HepG2 (cell line): ENCODE data around the gene ACSF3. TPM values are rescaled to one million over a fixed set of nuclear protein-coding genes. Genes with fewer than 3 reads are reported as not detected.
A peak's percentile ranks its signal among the peaks of the same experiment; 100 is the strongest.

ENCODE experiments used
- ATAC-seq: fragments of 200-7000 bp; cut with Tn5 transposase; 3 replicates; pipeline ENCODE4 v1.9.1; 2020; ENCODE audit warnings: mild to moderate bottlenecking, moderate library complexity
- BruUV-seq: library from RNA; stranded (reverse); fragments of 400-500 nt; replicated peaks from 2 replicates; lab custom pipeline; 2021; lab: Mats Ljungman, UMichigan
- CTCF ChIA-PET: fragments of 300-600 bp; formaldehyde crosslinking; extraction: SDS; loops from one replicate; lab custom pipeline; 2021; ENCODE audit warnings: low total read pairs, inconsistent platforms, low intra/inter-chr PET ratio; lab: Yijun Ruan, JAX
- POLR2A ChIA-PET: fragments of 350-600 bp; sonication (Branson Sonifier 250); formaldehyde crosslinking; loops from one replicate; lab custom pipeline; 2020; ENCODE audit warnings: antibody characterized with exemption, inconsistent platforms; lab: Yijun Ruan, JAX
- DNase-seq: peaks from one replicate; pipeline ENCODE4 v3.0.0-alpha.2; 2015; ENCODE audit warnings: low spot score
- FAIRE-seq: peaks from 3 replicates; lab custom pipeline; 2011; peaks lifted over from hg19 to GRCh38; lab: Jason Lieb, UNC
- H2AFZ ChIP-seq: one replicate; pipeline ENCODE4 v1.6.1; 2011; ENCODE audit warnings: low read length, inconsistent platforms
- H3K27ac ChIP-seq: fragments of 300-600 bp; 3 replicates; pipeline ENCODE4 v1.8.0; 2011; ENCODE audit warnings: mixed run types, mild to moderate bottlenecking, mixed read lengths, low read length, inconsistent platforms; ENCODE audit not compliant: insufficient read depth; ENCODE audit errors: extremely low read length
- H3K27me3 ChIP-seq, 2 experiments: fragments of 200-600 bp in 1 of 2; 2 replicates in 1 of 2; 3 replicates in 1 of 2; pipeline versions ENCODE4 v1.6.0 to v1.8.0; 2011; ENCODE audit warnings: low read length in 2 of 2, mild to moderate bottlenecking in 2 of 2, moderate library complexity in 2 of 2, inconsistent platforms in 1 of 2; ENCODE audit not compliant: insufficient read depth in 2 of 2, control insufficient read depth in 1 of 2
- H3K36me3 ChIP-seq, 2 experiments: fragments of 200-600 bp in 1 of 2; replicated peaks in 1 of 2; 2 replicates in 1 of 2; 3 replicates in 1 of 2; pipeline versions ENCODE4 v1.5.1 to v1.8.0; 2011; ENCODE audit warnings: low read length in 2 of 2, inconsistent platforms in 1 of 2; ENCODE audit not compliant: insufficient read depth in 2 of 2, control insufficient read depth in 1 of 2
- H3K4me1 ChIP-seq: 2 replicates; pipeline ENCODE4 v1.5.1; 2012; ENCODE audit warnings: low read length, inconsistent platforms; ENCODE audit not compliant: insufficient read depth
- H3K4me2 ChIP-seq: 2 replicates; pipeline ENCODE4 v1.6.0; 2011; ENCODE audit warnings: low read depth, low read length, inconsistent platforms
- H3K4me3 ChIP-seq, 3 experiments: fragments of 200-600 bp in 1 of 3; sonication (generic), shearing (Covaris generic) in 1 of 3; replicated peaks in 1 of 3; 2 replicates each; pipeline ENCODE4 v1.5.1; 2011 to 2016; ENCODE audit warnings: low read length in 3 of 3, inconsistent platforms in 2 of 3, low read depth in 2 of 3, mild to moderate bottlenecking in 2 of 3, control low read depth in 1 of 3, mixed read lengths in 1 of 3; ENCODE audit not compliant: insufficient read depth in 1 of 3
- H3K79me2 ChIP-seq: one replicate; pipeline ENCODE4 v1.6.1; 2011; ENCODE audit warnings: low read length, inconsistent platforms; ENCODE audit not compliant: insufficient read depth
- H3K9ac ChIP-seq: 2 replicates; pipeline ENCODE4 v1.6.0; 2011; ENCODE audit warnings: mild to moderate bottlenecking, low read depth, low read length, inconsistent platforms; ENCODE audit not compliant: insufficient read depth
- H3K9me3 ChIP-seq: 2 replicates; pipeline ENCODE4 v1.5.1; 2012; ENCODE audit warnings: mild to moderate bottlenecking, low read length
- H4K20me1 ChIP-seq: 2 replicates; pipeline ENCODE4 v1.6.0; 2011; ENCODE audit warnings: inconsistent platforms, mild to moderate bottlenecking, low read length, moderate library complexity; ENCODE audit not compliant: insufficient read depth
- DRAP1 ChIP-seq: IDR thresholded peaks from 2 replicates; pipeline ENCODE4 v1.6.1; 2016; ENCODE audit warnings: missing genetic modification reagents, missing compliant biosample characterization
- HNF1A ChIP-seq, 2 experiments: sonication (generic) in 1 of 2; formaldehyde crosslinking in 1 of 2; IDR thresholded peaks; 2 replicates each; pipeline versions ENCODE4 v1.4.0 to v1.6.1; 2016 to 2020; ENCODE audit warnings: borderline replicate concordance in 1 of 2, low read depth in 1 of 2, mild to moderate bottlenecking in 1 of 2, missing genetic modification reagents in 1 of 2
- NFRKB ChIP-seq: fragments of 450-650 bp; IDR thresholded peaks from 2 replicates; pipeline ENCODE4 v1.6.1; 2017
- TBX2 ChIP-seq: sonication (generic); formaldehyde crosslinking; IDR thresholded peaks from 2 replicates; pipeline ENCODE4 v1.5.0; 2020; ENCODE audit warnings: missing genetic modification reagents, mild to moderate bottlenecking, borderline replicate concordance
- ZNF263 ChIP-seq: sonication (generic); formaldehyde crosslinking; IDR thresholded peaks from 2 replicates; pipeline ENCODE4 v1.4.0; 2020; ENCODE audit warnings: missing genetic modification reagents
- ZNF503 ChIP-seq: sonication (generic); formaldehyde crosslinking; IDR thresholded peaks from 2 replicates; pipeline ENCODE4 v1.4.0; 2020; ENCODE audit warnings: missing genetic modification reagents
- ZNF768 ChIP-seq: sonication (generic); formaldehyde crosslinking; IDR thresholded peaks from 2 replicates; pipeline ENCODE4 v1.4.0; 2020; ENCODE audit warnings: missing genetic modification reagents
- WGBS: methylation state at CpG from one replicate; pipeline ENCODE4 v1.1.6; 2017; ENCODE audit warnings: low lambda C conversion rate; 5-methylcytosine and 5-hydroxymethylcytosine counted together
- in situ Hi-C: cut with HindIII; loops from 2 replicates; pipeline ENCODE4 v1.10.0; 2017; ENCODE audit warnings: low pct_unique_long_range_greater_than_20kb; ENCODE audit not compliant: extremely low pct_ligation_motif_present
- intact Hi-C: fragments of 100-400 bp; cut with micrococcal nuclease; formaldehyde crosslinking; loops from one replicate; pipeline ENCODE4 v1.10.0; 2022; ENCODE audit not compliant: unreplicated experiment
- polyA plus RNA-seq, 8 experiments: library from polyadenylated mRNA; depleted of rRNA in 3 of 8; stranded (reverse) in 7 of 8; unstranded in 1 of 8; fragments of >200 nt; fragmentation: Illumina TruSeq in 4 of 8; extraction: Trizol in 4 of 8; gene quantifications; 2 replicates each; pipeline versions ENCODE4 v1.2.1 to v1.2.3, GENCODE V29; 2011 to 2016; ENCODE audit warnings: low read depth in 4 of 8, missing spikeins in 1 of 8, mixed read lengths in 1 of 8; ENCODE audit not compliant: insufficient read depth in 1 of 8
- total RNA-seq, 5 experiments: library from RNA; depleted of rRNA; stranded (reverse); fragments of >200 nt; fragmentation: Illumina TruSeq; extraction: Trizol; gene quantifications; 2 replicates each; pipeline ENCODE4 v1.2.3, GENCODE V29; 2016; ENCODE audit warnings: low read depth in 1 of 5

The ACSF3 gene
- total and polyA plus RNA-seq, 2 of the 13 experiments (the other 11 are each of a cell fraction or from before 2014, with no cell fraction given), result 14.9 to 30.6 TPM

- CTCF ChIA-PET, result no interaction called here
- no peak for FAIRE-seq
These were observed 52.8 kb downstream of the ACSF3 start for GRCh38 chr16:89146211-89147005.

GRCh38 chr16:89147085-89147817 lies 53.6 kb downstream of the ACSF3 start:
- peak; percentile 42; the same call in 1 of the 2 replicates for TF ChIP-seq ZNF263 (CRISPR knock-in tag)
- no peak for TF ChIP-seq HNF1A (IDR thresholded peaks at IDR 0.05; ENCODE audit: low read depth)
- no peak for TF ChIP-seq HNF1A (CRISPR knock-in tag; IDR thresholded peaks at IDR 0.05; ENCODE audit: borderline replicate concordance)
- no peak for TF ChIP-seq ZNF503 (CRISPR knock-in tag)
- no peak for TF ChIP-seq NFRKB
- no peak for TF ChIP-seq TBX2 (CRISPR knock-in tag)
- DNase-seq, result no peak
- ATAC-seq, result no peak
- in situ Hi-C loops (no loop called here), intact Hi-C loops (no loop called here)
- Histone ChIP-seq H2AFZ (no peak overlapping the region), H3K4me2 (no peak overlapping the region), H4K20me1 (no peaks in the 10 kb centered on the region), H3K4me1 (no peaks in the 10 kb centered on the region), H3K9ac (no peak overlapping the region), H3K79me2 (no peaks in the 10 kb centered on the region), H3K27me3 (no peaks in the 10 kb centered on the region), H3K36me3 (peaks cover 6 to 25% of the 10 kb centered on the region in 2 experiments; a peak in 4 of 5 replicates), H3K27ac (no peak overlapping the region), H3K4me3 (no peak overlapping the region), H3K9me3 (peaks cover 5% of the 10 kb centered on the region; the same call in 1 of the 2 replicates)
- ChIA-PET CTCF (no interaction called here), POLR2A (no interaction called here)
- FAIRE-seq, result no peak
- WGBS, result 93% methylated on average over 9 of the region's 11 CpGs
- BruUV-seq, result no TSS peak

More at GRCh38 chr16:89146211-89147005, 52.8 kb downstream of the ACSF3 start:
- Histone ChIP-seq H3K36me3 (peaks cover 9 to 30% of the 10 kb centered on the region in 2 experiments; a peak in 4 of 5 replicates), H4K20me1 (no peaks in the 10 kb centered on the region), H3K27ac (no peak overlapping the region), H3K27me3 (no peaks in the 10 kb centered on the region), H3K4me1 (no peaks in the 10 kb centered on the region), H3K4me2 (no peak overlapping the region), H3K79me2 (no peaks in the 10 kb centered on the region), H3K9me3 (peaks cover 5% of the 10 kb centered on the region; the same call in 1 of the 2 replicates), H2AFZ (no peak overlapping the region), H3K4me3 (no peak overlapping the region), H3K9ac (no peak overlapping the region)
- no peak for DNase-seq
- BruUV-seq, result no TSS peak
- POLR2A ChIA-PET, result no interaction called here
- TF ChIP-seq DRAP1 (CRISPR knock-in tag) (no peak), ZNF768 (CRISPR knock-in tag) (peak; percentile 32; the same call in 1 of the 2 replicates)
- no peak for ATAC-seq
- in situ Hi-C loops (no loop called here), intact Hi-C loops (no loop called here)
- WGBS, result 97% methylated on average over 17 of the region's 21 CpGs
